ENCODE data around the gene RFX3.

Gene RFX3

DNA sequence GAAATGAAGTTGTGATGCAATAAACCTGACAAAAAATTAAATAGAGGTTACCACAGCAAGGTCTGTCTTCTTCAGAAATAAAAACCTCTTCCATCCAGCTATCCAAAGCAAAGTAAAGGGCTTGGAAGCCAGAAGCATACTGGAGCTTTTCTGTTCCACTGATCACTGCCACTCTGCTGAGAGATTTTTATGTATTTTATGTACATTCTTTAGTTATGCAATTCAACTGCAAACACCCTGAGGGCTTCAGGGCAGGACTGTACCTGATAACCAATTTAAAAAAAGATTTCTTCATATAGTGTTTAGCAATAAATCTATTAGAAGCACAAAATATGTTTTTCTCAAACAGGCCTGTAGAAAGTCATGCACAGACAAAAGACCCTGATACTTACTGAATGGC is 355.0 kb downstream of the RFX3 start:
- TF ChIP-seq, protein P1, sequence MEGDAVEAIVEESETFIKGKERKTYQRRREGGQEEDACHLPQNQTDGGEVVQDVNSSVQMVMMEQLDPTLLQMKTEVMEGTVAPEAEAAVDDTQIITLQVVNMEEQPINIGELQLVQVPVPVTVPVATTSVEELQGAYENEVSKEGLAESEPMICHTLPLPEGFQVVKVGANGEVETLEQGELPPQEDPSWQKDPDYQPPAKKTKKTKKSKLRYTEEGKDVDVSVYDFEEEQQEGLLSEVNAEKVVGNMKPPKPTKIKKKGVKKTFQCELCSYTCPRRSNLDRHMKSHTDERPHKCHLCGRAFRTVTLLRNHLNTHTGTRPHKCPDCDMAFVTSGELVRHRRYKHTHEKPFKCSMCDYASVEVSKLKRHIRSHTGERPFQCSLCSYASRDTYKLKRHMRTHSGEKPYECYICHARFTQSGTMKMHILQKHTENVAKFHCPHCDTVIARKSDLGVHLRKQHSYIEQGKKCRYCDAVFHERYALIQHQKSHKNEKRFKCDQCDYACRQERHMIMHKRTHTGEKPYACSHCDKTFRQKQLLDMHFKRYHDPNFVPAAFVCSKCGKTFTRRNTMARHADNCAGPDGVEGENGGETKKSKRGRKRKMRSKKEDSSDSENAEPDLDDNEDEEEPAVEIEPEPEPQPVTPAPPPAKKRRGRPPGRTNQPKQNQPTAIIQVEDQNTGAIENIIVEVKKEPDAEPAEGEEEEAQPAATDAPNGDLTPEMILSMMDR (conservative IDR thresholded peaks at IDR 0.05; ENCODE audit: low read length), result no peak
- DNase-seq (ENCODE audit: low read depth), result no peak
- no peak overlapping the region for H3K4me3 ChIP-seq (ENCODE audit: low read length)
